Activated T-cell treated with anti-CD3 and anti-CD28 coated beads, Interleukin-2, amount 50 U/mL, for 24 hours (primary cell): ENCODE data around the gene THOC1.

Source experiments
- DNase-seq: peaks from one replicate; pipeline ENCODE4 v3.0.0-alpha.2; 2020
- H3K27ac Mint-ChIP-seq: 2 replicates; pipeline ENCODE4 v1.8.0; 2020; ENCODE audit warnings: mild to moderate bottlenecking, mixed read lengths
- H3K27me3 Mint-ChIP-seq: 2 replicates; pipeline ENCODE4 v1.8.0; 2020; ENCODE audit warnings: mixed read lengths
- H3K36me3 Mint-ChIP-seq: 2 replicates; pipeline ENCODE4 v1.8.0; 2020; ENCODE audit warnings: low read depth, mixed read lengths
- H3K4me1 Mint-ChIP-seq: 2 replicates; pipeline ENCODE4 v1.8.0; 2020; ENCODE audit warnings: low read depth, mixed read lengths
- H3K4me3 Mint-ChIP-seq: 2 replicates; pipeline ENCODE4 v1.8.0; 2020; ENCODE audit warnings: mild to moderate bottlenecking, moderate library complexity, mixed read lengths
- H3K9me3 Mint-ChIP-seq: 2 replicates; pipeline ENCODE4 v1.8.0; 2020; ENCODE audit warnings: mixed read lengths

THOC1 gene

DNA sequence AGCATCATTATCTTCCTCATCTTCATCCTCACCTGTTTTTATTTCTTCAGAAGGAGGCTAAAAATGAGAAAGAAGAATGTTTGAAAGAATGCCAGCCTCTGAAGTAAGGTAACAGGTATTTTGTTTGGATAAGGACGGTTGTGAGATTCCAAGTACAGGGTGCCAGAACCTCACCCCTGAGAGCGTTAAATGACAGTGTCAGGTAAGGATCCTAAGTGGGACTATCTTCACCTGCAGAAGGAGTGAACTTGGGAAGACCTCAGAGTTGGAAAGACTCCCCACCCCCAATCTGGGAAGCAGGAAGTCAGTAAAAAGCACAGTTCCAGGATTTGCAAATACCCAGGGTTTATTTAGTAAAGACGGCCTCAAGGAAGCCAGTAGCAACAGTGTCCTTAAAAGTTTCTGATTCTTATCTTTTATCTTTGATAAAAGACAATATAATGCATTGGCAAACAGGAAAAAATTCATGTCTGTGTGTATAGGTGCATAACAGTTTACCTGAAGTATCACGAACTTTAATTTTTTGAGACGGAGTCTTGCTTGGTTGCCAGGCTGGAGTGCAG lies 52.3 kb downstream of the THOC1 start:
- Mint-ChIP-seq H3K27ac (peak overlapping the region; percentile 57), H3K4me3 (no peak overlapping the region), H3K36me3 (peaks cover 90% of the 10 kb centered on the region), H3K9me3 (no peaks in the 10 kb centered on the region), H3K27me3 (no peaks in the 10 kb centered on the region), H3K4me1 (peaks cover 7% of the 10 kb centered on the region)
- DNase-seq = no peak

DNA sequence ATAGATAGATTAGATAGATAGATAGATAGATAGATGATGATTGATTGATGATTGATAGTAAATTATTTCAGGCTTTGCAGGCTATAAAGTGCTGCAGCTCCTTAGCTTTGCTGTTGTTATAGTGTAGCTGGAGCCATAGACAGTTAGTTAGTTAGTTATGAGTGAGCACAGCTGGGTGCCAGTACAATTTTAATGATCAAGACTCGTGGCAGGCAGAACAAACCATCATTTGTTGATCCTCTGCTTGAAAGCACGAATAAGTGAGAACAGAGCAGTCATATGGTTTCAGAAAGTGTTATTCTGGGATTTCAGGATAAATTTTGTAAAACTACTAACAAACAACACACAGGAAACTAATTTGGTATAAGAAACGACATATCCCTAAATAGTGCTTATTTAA lies 53.9 kb downstream of the THOC1 start:
- H3K27me3 Mint-ChIP-seq = no peaks in the 10 kb centered on the region
- H3K36me3 Mint-ChIP-seq = peaks cover 95% of the 10 kb centered on the region
- no peak for DNase-seq
- no peak overlapping the region for H3K4me3 Mint-ChIP-seq
- peak overlapping the region; percentile 68 for H3K27ac Mint-ChIP-seq
- peaks cover 7% of the 10 kb centered on the region for H3K4me1 Mint-ChIP-seq
- no peaks in the 10 kb centered on the region for H3K9me3 Mint-ChIP-seq

DNA sequence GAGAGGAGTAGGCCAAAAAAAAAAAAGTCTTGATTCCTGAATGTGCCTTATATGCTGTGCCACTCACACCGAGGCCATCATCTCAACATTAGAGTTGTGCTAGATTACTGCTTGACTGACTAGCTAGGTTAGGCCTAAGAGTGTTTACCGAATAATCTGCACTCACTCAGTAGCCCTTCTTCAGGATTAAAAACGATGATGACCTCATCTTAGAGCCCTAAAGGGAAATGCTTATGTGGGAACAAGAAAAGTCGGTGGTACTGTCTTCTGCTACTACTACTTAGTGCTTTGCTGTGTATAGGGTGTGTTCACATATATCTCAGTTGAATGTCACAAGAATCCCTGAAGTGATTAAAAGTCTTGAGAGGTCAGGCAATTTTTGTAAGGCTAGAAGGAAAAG lies 54.3 kb downstream of the THOC1 start:
- no peak for DNase-seq
- Mint-ChIP-seq H3K27ac (peak overlapping the region; percentile 68), H3K36me3 (peaks cover 95% of the 10 kb centered on the region), H3K27me3 (no peaks in the 10 kb centered on the region), H3K9me3 (no peaks in the 10 kb centered on the region), H3K4me3 (no peak overlapping the region), H3K4me1 (peaks cover 7% of the 10 kb centered on the region)

DNA sequence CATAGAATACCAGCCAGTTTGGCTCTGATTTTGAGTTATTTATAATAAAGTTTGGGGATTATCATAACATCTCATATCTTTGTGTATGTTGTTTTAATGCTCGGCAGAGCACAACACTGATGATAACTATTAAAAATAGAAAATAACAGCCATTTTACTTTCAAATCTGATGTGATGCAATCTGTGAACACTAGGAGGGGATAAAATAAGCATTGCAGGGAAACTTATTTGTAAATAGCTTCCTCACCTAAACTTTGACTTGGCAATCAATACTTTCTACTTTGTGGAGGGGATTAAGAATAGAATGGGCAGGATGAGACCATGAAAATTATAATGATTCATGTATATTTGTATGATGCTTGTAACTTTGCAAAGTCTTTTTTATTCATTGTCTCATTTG lies 55.1 kb downstream of the THOC1 start:
- H3K4me1 Mint-ChIP-seq = peaks cover 6% of the 10 kb centered on the region
- H3K36me3 Mint-ChIP-seq = peaks cover 94% of the 10 kb centered on the region
- H3K27me3 Mint-ChIP-seq = no peaks in the 10 kb centered on the region
- DNase-seq = no peak
- no peak overlapping the region for H3K4me3 Mint-ChIP-seq
- H3K27ac Mint-ChIP-seq = no peak overlapping the region
- H3K9me3 Mint-ChIP-seq = no peaks in the 10 kb centered on the region

DNA sequence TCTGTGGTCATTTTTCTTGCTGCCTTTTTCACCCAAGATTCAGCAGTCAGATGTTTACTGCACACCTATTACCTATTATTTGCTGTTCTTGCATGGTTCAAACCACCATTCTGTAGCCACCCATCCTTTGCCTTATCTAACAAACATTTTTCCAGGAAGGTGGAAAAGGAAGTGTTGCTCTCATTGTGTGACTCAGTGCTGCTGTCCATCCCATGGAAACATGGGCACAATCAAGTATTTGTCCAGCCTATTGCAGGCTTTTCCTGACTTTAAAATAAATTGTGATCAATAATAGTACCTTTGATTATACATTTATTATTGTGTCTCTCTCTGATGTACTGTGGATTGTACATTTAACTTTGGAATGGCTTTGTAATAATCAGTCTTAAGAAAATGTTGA lies 56.3 kb downstream of the THOC1 start:
- Mint-ChIP-seq H3K9me3 (no peaks in the 10 kb centered on the region), H3K27ac (peak overlapping the region; percentile 68), H3K27me3 (no peaks in the 10 kb centered on the region), H3K4me1 (no peaks in the 10 kb centered on the region), H3K36me3 (peaks cover 92% of the 10 kb centered on the region), H3K4me3 (no peak overlapping the region)
- no peak for DNase-seq

DNA sequence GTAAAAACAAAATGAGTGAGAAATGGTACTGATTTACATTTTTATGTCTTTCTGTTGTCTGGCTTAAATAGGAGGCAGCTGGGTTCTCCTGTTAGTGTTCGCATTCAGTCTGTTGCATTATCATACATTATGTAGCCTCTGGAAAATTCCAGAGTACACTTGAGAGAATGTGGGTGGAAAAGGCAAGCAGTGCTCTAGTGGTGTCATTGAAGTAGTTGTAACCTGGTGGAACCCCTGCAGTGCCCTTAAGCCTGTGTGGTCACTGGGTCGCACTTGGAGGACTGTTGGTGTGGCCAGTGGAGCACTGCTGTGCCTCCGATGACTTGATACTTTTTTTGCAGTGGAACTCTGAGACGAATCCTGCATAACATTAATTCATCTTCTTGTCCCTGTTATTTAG lies 57.1 kb downstream of the THOC1 start:
- Mint-ChIP-seq H3K9me3 (no peaks in the 10 kb centered on the region), H3K27ac (peak overlapping the region; percentile 72), H3K4me1 (no peaks in the 10 kb centered on the region), H3K36me3 (peaks cover 92% of the 10 kb centered on the region), H3K4me3 (no peak overlapping the region), H3K27me3 (no peaks in the 10 kb centered on the region)
- no peak for DNase-seq

DNA sequence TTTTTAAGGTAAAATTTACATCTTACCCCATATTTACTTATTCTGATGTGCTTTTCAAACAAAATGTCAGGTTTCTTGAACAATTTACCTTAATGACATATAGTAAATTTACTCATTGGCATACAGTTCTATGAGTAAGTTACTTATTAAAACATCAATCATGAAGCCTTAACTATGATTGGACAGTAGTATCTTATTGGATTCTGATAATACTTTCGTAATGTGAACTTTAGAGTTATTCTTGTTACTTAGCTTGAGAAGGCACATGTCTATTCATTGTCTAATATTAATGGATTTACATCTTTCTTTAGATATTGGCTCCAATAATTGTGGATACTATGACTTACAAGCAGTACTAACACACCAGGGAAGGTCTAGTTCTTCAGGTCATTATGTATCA lies 57.8 kb downstream of the THOC1 start:
- H3K9me3 Mint-ChIP-seq = no peaks in the 10 kb centered on the region
- H3K27ac Mint-ChIP-seq = peak overlapping the region; percentile 56
- H3K27me3 Mint-ChIP-seq = no peaks in the 10 kb centered on the region
- DNase-seq = no peak
- peaks cover 92% of the 10 kb centered on the region for H3K36me3 Mint-ChIP-seq
- H3K4me3 Mint-ChIP-seq = no peak overlapping the region
- H3K4me1 Mint-ChIP-seq = no peaks in the 10 kb centered on the region

DNA sequence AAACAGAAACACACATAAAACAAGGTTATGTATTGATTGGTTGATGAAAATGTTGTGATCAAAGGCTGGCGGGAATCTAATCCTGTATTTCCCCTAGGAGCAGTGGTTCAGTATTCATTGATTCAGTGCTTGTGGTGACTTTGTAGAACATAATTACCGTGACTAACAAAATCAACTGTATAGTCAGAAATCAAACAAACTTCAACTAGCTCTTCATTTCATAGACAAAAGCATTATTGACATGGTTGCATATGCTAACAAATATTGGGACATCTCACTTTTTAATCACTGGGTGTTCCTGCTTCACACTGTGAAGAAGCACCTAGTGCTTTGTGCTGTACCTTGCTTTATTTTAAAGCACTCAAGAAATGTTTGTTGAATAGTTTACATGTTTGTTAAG lies 68.1 kb downstream of the THOC1 start:
- H3K4me3 Mint-ChIP-seq = no peak overlapping the region
- H3K9me3 Mint-ChIP-seq = no peaks in the 10 kb centered on the region
- DNase-seq = no peak
- H3K27ac Mint-ChIP-seq = no peak overlapping the region
- H3K4me1 Mint-ChIP-seq = peaks cover 6% of the 10 kb centered on the region
- H3K36me3 Mint-ChIP-seq = peaks cover 87% of the 10 kb centered on the region
- no peaks in the 10 kb centered on the region for H3K27me3 Mint-ChIP-seq

DNA sequence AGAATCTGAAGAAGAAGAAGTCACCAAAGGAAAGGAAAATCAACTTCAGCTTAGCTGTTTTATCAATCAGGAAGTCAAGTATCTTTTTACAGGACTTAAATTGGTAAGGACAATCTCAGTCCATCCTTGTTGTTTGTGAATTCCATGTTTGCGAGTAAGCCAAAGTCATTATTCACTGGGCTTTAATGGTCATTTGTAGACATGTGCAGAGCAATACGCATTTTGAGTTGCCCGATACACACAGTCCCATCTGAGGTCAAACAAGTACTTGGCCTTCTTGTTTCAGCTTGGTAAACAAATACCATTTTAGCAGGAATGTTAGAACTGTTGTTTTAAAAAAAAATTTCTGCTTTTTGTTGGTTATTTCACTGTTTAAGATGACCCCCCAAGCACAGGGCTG lies 68.6 kb downstream of the THOC1 start:
- H3K9me3 Mint-ChIP-seq = no peaks in the 10 kb centered on the region
- no peaks in the 10 kb centered on the region for H3K27me3 Mint-ChIP-seq
- no peak overlapping the region for H3K27ac Mint-ChIP-seq
- H3K4me3 Mint-ChIP-seq = no peak overlapping the region
- no peak for DNase-seq
- H3K36me3 Mint-ChIP-seq = peaks cover 87% of the 10 kb centered on the region
- peaks cover 6% of the 10 kb centered on the region for H3K4me1 Mint-ChIP-seq

DNA sequence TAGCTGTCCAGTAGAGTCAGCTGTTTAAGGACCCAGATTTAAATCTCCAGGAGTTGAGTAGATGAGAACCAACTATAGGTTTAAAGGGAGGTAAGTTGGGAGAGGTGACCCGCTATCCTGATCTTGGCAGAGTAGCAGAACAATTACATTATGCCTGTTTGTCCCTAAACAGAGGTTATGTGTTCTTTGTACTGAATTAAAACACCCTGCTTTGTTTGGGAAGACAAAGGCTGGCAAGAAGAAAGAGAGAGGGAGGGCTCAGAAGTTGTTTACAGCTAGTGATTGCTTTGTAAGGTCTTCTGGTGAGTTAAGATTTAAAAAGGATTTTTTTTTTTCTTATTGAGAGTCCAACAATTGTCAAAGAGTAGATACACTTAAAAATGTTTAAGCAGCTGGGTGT lies 72.2 kb downstream of the THOC1 start:
- no peaks in the 10 kb centered on the region for H3K27me3 Mint-ChIP-seq
- peaks cover 83% of the 10 kb centered on the region for H3K36me3 Mint-ChIP-seq

DNA sequence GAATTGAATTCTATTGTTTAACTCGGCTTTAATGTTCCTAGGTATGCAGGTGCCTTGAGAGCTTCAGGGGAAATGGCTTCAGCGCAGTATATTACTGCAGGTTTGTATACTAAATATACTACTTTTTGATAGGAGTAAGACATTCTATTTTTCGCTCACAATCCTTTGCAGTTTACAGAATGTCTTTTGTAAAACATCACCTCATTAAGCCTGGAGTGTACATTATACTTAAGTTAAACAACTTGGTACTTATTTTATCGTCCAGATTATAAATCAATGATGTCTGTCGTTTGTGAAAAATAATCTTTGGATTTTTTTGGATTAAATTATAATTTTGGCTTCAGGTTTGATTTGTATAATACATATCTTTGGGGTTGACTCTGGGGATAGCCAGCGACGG lies 75.0 kb downstream of the THOC1 start:
- Mint-ChIP-seq H3K27me3 (no peaks in the 10 kb centered on the region), H3K9me3 (no peaks in the 10 kb centered on the region), H3K36me3 (peaks cover 81% of the 10 kb centered on the region), H3K4me1 (peaks cover 16% of the 10 kb centered on the region), H3K27ac (no peak overlapping the region), H3K4me3 (no peak overlapping the region)
- no peak for DNase-seq

More for the DNA sequence above, 72.2 kb downstream of the THOC1 start:
- no peak for DNase-seq
- no peaks in the 10 kb centered on the region for H3K9me3 Mint-ChIP-seq
- H3K4me3 Mint-ChIP-seq = no peak overlapping the region
- H3K27ac Mint-ChIP-seq = no peak overlapping the region
- peaks cover 6% of the 10 kb centered on the region for H3K4me1 Mint-ChIP-seq

DNA sequence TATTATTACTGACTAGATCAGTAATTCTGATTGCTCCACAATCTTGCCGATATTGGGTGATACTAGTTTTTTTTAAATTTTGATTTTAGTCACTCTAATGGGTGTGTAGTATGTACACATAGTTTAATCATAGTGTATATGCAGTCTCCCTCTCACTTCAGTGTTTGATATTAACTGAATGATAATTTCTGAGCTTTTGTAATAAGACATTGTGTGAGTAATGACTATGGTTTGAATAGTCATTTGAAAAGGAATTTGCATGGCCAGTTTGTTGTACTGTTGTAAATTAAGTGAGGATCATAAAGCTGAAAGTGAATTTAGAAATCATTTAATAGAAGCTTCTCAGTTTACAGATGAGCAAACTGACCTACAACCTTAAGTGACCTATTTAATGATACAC lies 76.1 kb downstream of the THOC1 start:
- DNase-seq = no peak
- Mint-ChIP-seq H3K4me1 (peaks cover 20% of the 10 kb centered on the region), H3K27me3 (no peaks in the 10 kb centered on the region), H3K36me3 (peaks cover 78% of the 10 kb centered on the region), H3K27ac (no peak overlapping the region), H3K9me3 (no peaks in the 10 kb centered on the region), H3K4me3 (no peak overlapping the region)

DNA sequence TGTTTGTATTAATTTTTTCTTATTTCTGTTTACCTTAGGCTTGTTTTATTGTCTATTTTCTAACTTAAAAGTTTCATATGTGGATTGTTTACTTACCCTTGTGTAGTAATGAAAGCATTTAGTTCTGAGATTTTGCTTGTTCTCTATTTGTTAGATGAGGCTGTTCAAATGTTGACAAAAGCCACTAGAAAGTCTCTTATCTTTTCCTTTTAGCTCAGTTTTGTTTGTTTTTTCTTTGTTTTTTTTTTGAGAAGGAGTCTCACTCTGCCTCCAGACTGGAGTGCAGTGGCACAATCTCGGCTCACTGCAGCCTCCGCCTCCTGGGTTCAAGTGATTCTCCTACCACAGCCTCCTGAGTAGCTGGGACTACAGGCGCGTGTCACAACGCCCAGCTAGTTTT lies 78.6 kb downstream of the THOC1 start:
- Mint-ChIP-seq H3K4me1 (peaks cover 20% of the 10 kb centered on the region), H3K36me3 (peaks cover 78% of the 10 kb centered on the region), H3K4me3 (no peak overlapping the region), H3K9me3 (no peaks in the 10 kb centered on the region), H3K27ac (no peak overlapping the region), H3K27me3 (no peaks in the 10 kb centered on the region)
- no peak for DNase-seq

DNA sequence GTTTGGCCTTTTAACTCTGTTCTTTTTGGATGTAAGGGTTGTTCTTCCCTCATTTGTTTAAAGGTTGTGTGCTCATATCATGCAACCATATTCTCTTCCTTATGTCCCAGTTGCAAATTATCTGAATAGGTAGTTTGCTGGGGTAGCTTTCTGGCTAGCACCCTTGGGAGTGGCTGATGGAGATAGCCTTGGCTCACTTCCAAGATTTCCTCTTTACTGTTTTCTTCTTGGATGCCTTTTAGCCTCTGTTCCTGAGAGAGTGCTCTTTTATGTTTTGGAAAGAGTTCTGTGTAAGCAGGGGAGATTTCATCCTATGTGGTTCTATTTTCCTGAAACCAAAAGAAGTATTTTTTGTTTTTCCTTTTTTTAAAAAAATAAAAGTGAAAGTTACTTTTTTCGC lies 84.1 kb downstream of the THOC1 start:
- Mint-ChIP-seq H3K9me3 (no peaks in the 10 kb centered on the region), H3K27ac (no peak overlapping the region), H3K36me3 (peaks cover 86% of the 10 kb centered on the region), H3K27me3 (no peaks in the 10 kb centered on the region), H3K4me1 (peaks cover 23% of the 10 kb centered on the region), H3K4me3 (no peak overlapping the region)
- DNase-seq = no peak

DNA sequence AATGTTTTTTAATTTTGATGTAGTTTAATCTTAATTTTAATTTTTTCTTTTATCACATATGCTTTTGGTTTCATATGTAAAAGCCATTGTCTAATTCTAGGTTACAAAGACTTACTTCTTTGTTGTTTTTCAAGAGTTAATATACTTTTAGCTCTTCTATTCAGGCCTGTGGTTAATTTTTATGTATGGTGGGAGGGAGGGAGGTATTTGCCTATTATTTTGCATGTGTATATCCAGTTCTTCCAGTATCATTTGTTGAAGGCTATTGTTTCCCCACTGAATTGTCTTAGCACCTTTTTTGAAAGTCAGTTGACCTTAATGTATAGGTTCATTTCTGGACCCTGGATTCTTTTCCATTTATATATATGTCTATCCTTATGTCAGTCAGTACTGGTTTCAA lies 86.1 kb downstream of the THOC1 start:
- H3K27ac Mint-ChIP-seq = no peak overlapping the region
- H3K4me3 Mint-ChIP-seq = no peak overlapping the region
- no peaks in the 10 kb centered on the region for H3K9me3 Mint-ChIP-seq
- H3K4me1 Mint-ChIP-seq = peaks cover 29% of the 10 kb centered on the region
- H3K27me3 Mint-ChIP-seq = no peaks in the 10 kb centered on the region
- DNase-seq = no peak
- peaks cover 87% of the 10 kb centered on the region for H3K36me3 Mint-ChIP-seq

DNA sequence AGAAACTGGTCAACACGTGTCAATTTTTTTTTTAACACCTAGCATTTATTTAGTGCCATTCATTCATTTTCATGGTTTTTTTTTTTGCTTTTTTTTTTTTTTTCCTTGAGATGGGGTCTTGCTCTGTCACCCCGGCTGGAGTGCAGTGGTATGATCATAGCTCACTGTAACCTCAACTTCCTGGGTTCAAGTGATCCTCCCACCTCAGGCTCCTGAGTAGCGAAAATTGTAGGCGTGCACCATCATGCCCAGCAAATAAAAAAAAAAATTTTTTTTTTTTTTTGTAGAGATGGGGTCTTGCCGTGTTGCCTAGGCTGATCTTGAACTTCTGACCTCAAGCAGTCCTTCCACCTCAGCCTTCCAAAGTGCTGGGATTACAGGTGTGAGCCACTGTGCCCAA lies 88.3 kb downstream of the THOC1 start:
- Mint-ChIP-seq H3K27ac (no peak overlapping the region), H3K4me1 (peaks cover 40% of the 10 kb centered on the region), H3K36me3 (peaks cover 84% of the 10 kb centered on the region), H3K4me3 (no peak overlapping the region), H3K27me3 (no peaks in the 10 kb centered on the region), H3K9me3 (no peaks in the 10 kb centered on the region)
- DNase-seq = no peak
